Measurements from ENCODE around the gene SCLY.

The SCLY gene

GRCh38 chr2:238141541-238142318, 80.9 kb downstream of the SCLY start:
- no peak for DNase-seq

GRCh38 chr2:238142382-238143205, 81.8 kb downstream of the SCLY start:
- DNase-seq, result no peak

GRCh38 chr2:238143239-238143951, 82.6 kb downstream of the SCLY start:
- DNase-seq, result no peak

- DNase-seq, result no peak
These were observed 83.5 kb downstream of the SCLY start for GRCh38 chr2:238144262-238144661.

- DNase-seq, result no peak
These were observed 84.2 kb downstream of the SCLY start for GRCh38 chr2:238145046-238145445.

GRCh38 chr2:238145851-238146250, 85.0 kb downstream of the SCLY start:
- DNase-seq, result no peak

- DNase-seq, result no peak
These were observed 86.2 kb downstream of the SCLY start for GRCh38 chr2:238146884-238147544.

- no peak for DNase-seq
These were observed 88.2 kb downstream of the SCLY start for GRCh38 chr2:238148981-238149380.
